Astrocyte of the cerebellum (primary cell): ENCODE results near the gene TMEM192.

Source experiments
- DNase-seq: peaks from one replicate; pipeline ENCODE4 v3.0.0-alpha.2; 2011; ENCODE audit warnings: low read depth
- H3K4me3 ChIP-seq: 2 replicates; pipeline ENCODE4 v1.5.1; 2011; ENCODE audit warnings: mild to moderate bottlenecking, low read depth, low read length, moderate library complexity
- in situ Hi-C: cut with HindIII; loops from 2 replicates; pipeline ENCODE4 v1.10.0; 2017; ENCODE audit warnings: low sequenced_read_pairs
- TF ChIP-seq, protein P1 (sequence below): IDR thresholded peaks from 2 replicates; pipeline ENCODE4 v1.5.1; 2012; ENCODE audit warnings: low read length, low read depth, moderate library complexity, mild to moderate bottlenecking; ENCODE audit errors: missing control alignments

The TMEM192 gene

DNA sequence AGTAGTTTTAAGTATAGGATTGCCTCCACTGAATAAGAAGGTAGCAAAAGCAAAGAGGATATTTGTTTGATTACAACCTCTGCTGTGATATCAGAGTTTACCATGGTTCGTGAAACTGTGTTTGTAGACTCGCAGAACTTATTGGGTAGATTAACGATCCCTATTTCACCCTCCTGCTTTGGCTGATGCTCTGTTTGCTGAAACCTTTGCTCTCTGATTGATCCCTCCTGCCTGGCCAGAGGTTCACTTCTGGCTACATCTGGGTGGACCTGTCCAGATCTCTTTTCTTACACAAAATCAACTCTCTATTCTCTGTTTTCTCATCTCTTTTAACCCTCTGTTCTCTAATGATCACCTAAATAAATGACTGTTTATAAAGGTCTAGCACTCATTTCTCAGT is 37.9 kb upstream of the TMEM192 start:
- DNase-seq: no peak
- TF ChIP-seq, protein P1, sequence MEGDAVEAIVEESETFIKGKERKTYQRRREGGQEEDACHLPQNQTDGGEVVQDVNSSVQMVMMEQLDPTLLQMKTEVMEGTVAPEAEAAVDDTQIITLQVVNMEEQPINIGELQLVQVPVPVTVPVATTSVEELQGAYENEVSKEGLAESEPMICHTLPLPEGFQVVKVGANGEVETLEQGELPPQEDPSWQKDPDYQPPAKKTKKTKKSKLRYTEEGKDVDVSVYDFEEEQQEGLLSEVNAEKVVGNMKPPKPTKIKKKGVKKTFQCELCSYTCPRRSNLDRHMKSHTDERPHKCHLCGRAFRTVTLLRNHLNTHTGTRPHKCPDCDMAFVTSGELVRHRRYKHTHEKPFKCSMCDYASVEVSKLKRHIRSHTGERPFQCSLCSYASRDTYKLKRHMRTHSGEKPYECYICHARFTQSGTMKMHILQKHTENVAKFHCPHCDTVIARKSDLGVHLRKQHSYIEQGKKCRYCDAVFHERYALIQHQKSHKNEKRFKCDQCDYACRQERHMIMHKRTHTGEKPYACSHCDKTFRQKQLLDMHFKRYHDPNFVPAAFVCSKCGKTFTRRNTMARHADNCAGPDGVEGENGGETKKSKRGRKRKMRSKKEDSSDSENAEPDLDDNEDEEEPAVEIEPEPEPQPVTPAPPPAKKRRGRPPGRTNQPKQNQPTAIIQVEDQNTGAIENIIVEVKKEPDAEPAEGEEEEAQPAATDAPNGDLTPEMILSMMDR: no peak
- in situ Hi-C loops: no loop called here
- H3K4me3 ChIP-seq: no peak overlapping the region

DNA sequence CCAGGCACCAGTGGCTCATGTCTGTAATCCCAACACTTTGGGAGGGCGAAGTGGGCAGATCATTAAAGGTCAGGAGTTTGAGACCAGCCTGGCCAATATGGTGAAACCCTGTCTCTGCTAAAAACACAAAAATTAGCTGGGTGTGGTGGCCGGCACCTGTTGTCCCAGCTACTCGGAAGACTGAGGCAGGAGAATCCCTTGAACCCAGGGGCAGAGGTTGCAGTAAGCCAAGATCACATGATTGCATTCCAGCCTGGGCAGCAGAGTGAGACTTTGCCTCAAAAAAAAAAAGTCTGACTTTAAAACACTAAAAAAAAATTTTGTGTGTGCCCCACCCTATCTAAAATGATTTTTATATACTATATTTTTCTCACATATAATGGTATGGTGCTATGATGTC is 26.2 kb upstream of the TMEM192 start:
- TF ChIP-seq, protein P1: no peak
- no peak overlapping the region for H3K4me3 ChIP-seq
- in situ Hi-C loops: loop anchor here (5.0 to 10.0 kb wide), 3 partner anchors 66 to 326 kb away; partner anchors contain the start of gene KLHL2
- DNase-seq: no peak

DNA sequence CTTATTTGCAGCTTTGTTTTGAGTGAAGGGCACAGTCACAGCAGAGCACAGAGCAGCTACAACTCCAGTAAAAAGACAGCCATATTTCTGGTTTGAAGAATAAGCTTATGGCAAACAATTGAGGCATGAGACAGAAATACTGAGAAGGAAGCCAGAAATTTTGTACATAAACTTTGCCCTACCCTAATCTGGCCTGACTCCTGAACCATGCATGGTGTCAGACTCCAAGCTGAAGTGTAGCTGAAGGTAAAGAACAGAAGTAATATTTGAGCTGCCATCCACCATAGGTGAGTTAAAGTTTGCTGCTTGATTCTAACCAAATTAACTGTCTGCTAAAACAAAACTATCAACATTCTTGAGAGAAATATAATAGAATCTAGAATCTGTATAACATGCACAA is 24.5 kb upstream of the TMEM192 start:
- TF ChIP-seq, protein P1: no peak
- in situ Hi-C loops: loop anchor here (5.0 to 10.0 kb wide), 3 partner anchors 68 to 328 kb away; partner anchors contain the start of gene KLHL2
- H3K4me3 ChIP-seq: no peak overlapping the region
- no peak for DNase-seq

DNA sequence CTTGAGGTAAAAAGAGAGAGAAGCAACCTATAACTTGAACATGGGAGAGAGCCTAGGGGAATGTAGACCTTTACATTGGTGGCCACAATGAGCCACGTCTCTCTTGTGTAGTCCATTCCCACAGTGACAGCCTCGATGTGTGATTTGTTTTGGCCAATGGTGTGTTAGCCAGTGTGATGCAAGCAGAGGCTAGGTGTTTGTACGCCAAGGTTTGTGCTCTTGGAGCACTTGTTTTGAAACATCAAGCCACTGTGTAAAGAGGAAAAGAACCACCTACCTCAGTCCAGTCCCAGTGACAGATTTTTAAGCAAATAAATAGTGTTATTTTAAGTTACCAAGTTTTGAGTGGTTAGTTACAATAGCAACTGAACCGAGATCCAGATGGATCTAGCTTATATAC is 23.9 kb upstream of the TMEM192 start:
- no peak overlapping the region for H3K4me3 ChIP-seq
- DNase-seq: no peak
- in situ Hi-C loops: loop anchor here (5.0 to 10.0 kb wide), 3 partner anchors 68 to 328 kb away; partner anchors contain the start of gene KLHL2
- TF ChIP-seq, protein P1: no peak

DNA sequence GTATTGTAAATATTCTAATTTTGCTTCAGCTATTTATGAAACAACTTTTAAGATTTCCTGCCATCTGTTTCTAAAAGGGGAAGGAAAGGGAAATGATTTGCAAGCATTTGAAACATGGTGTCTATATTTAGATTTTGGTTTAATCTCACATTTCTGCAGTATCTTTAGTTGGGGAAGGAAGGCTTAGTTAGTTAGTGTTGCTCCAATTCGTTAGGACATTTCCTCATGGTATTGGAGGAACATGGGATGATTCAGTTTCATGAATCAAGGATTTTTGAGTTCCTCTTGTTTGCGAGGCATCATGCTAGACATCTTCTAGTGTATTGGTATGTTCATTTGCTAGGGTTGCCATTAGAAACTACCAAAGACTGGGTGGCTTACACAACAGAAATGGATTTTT is 20.5 kb upstream of the TMEM192 start:
- TF ChIP-seq, protein P1: no peak
- no peak for DNase-seq
- in situ Hi-C loops: loop anchor here (10.0 kb wide), 2 partner anchors 72 to 332 kb away; partner anchors contain the start of gene KLHL2
- no peak overlapping the region for H3K4me3 ChIP-seq

DNA sequence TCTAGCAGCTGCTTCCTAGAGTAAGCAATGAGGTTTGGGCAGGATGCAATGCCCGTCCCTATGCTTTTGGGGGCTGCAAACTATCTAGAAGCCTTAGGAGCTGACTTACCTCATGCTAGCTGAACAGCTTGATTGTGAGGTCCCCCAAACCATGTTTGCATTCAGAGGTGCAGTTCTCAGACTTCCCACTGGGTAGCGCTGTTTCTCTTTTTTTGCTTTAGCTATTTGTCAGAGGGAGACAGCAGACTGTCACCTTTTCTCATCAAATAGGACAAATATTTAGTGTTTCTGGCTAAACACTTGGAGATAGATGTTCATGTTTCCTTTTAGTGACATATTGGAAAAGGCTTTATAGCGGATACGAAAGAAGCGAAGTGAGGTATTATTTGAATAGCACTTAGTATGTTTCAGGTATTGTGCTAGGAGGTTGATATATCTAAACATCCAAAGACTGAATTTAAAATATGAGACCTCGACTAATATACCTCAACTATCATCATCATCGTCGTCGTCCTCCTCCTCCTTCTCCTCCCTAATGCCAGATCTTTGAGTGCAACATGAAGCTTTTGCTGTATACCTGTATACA is 18.7 kb upstream of the TMEM192 start:
- DNase-seq: peak; percentile 40
- no peak overlapping the region for H3K4me3 ChIP-seq
- in situ Hi-C loops: loop anchor here (10.0 kb wide), 2 partner anchors 73 to 333 kb away; partner anchors contain the start of gene KLHL2
- TF ChIP-seq, protein P1: peak; percentile 85
